GM21390 (cell line): ENCODE results near the gene EPB41L1.
"Not testable (repeated sequence)": the region's sequence is repeated elsewhere in the genome, so short reads cannot be mapped to it uniquely, and the experiment has no call there.

Experiments
- ATAC-seq: cut with Tn5 transposase; IDR thresholded peaks from one replicate; pipeline ENCODE4 v1.9.1; 2021; ENCODE audit not compliant: unreplicated experiment

The EPB41L1 gene

DNA sequence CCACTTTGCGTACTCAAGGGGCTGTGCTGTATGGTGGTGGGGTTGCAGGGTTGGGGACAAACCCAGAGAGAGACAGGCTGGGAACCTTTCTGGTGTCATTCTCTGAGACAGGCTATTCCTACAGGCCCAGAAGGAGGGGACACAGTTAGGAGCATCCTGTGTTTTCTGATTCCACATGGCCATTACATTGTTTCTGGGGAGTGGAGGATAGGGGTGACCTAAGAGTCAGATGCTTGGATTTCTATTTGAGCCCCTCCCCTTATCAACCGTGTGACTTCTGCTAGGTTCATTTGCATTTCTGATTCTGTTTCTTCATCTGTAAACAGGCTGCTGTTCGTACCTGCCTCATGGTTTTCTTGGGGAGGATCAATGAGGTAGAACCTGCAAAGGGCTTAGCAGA, 29.4 kb upstream of the EPB41L1 start:
- no peak for ATAC-seq

DNA sequence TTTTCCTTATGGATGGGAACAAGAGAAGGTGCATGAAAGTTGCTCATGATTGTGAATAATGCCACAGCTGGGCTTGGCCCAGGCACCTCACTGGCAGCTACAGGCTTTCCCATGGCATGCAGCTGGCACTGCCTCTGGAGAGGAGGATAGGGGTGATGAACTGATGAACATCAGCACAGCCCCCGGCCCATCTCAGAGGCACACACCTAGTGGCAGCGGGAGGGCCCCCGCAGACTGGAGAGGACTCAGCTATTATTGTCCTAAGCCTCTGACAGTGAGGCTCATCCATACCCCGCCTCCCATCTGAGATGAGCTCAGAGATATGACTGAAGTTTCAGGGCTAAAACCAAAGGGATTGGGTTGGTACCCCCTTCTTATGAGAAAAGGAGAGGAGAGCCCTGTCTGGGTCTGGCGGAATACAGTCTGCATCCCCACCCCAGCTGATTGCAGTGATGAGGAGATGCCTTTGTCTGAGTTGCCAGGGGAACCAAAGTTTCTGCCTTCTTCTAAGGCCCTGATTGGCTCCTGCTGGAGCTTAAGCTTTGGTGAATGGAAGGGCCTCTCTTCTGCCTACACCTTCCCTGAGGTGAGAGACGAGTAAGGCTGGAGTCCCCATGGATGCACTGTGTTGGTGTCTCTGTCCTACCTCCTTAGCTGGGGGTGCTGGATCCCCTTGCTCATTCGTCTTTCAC, 27.6 kb upstream of the EPB41L1 start:
- no peak for ATAC-seq

DNA sequence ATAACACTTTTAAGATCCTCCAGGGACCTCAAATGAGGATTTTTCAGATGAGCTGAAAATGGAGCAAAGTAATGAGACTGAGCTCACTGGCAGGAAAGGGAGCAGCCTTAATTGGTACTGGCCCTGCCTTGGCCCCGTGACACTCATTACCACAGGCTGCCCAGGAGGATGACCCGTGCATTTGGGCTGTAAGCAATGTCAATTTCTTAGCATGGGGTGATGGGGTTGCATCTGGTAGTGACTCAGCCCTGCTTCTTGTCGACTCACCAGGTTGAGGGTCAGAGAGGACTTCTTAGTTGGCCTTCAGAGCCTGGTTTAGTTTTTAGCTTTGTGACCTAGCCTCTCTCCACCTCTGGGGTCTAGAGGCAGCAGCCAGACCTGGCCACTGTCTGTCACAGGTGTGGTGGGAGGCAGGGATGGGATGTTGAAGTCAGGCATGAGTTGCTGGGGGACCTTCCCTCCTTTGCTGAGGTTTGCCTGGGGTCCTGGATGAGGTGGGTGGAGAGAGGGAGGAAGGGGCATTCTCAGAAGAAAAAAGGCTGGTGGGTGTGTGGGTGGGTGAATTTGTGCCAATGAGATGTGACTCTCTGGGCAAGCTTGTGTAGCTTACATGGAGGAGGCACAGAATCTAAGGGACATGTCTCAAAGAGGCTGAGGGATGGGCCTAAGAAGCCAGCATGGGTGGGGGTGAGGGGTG, 25.9 kb upstream of the EPB41L1 start:
- no peak for ATAC-seq

DNA sequence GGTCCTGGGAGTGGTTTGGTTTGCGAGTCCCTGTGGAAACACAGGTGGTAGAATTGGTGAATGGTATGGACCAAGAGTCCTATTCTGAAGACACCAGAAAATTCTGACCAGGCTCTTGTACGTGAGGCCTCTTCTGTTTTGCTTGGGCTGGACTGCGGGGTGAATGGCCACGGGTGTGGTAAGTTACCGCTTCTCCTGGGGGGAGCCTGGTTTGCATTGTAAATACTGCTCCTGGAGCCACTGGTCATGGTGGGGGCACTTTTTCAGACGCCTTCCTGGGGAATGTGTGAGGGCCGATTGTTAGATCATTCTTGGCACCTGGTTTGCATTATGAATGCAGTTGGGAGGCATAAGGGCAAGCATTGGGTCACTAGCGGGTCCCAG, 25.4 kb upstream of the EPB41L1 start:
- no peak for ATAC-seq

DNA sequence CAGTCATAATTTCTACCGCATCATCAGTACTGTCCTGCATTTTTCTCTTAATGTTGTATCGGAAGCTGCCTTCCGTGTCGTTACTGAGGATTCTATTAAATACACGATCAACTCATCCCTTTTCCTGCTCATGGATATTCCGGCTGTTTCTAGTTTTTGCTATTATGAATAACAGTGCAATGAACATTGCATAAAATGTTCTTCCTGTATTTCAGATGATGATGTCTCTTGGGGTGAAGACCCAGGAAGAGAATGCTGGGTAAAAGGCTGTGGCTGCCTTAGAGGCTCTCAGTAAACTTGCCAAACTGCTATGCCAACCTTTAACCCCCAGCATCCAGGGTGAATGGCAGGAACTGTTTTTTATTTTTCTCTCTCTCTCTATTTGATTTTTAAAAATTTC, 24.1 kb upstream of the EPB41L1 start:
- no peak for ATAC-seq

DNA sequence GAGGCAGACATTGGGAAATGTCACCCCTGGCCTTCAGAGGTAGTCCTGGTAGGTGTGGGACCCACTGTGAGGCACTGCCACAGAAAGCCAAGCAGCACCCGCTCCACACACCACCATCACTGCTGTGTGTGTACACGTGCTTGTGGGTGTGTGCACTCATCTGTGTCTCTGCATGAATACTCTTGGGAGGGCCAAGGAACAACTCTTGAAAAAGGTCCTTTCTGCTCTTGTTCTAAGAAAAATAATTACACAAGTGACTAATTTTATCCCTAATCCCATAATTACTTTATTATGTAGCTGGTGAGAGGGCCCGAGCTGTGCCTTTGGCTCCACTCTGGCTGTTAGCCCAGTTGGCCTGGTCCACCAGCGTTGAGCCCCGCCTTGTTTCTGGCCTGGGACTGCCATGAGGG, 21.7 kb upstream of the EPB41L1 start:
- ATAC-seq = no peak

DNA sequence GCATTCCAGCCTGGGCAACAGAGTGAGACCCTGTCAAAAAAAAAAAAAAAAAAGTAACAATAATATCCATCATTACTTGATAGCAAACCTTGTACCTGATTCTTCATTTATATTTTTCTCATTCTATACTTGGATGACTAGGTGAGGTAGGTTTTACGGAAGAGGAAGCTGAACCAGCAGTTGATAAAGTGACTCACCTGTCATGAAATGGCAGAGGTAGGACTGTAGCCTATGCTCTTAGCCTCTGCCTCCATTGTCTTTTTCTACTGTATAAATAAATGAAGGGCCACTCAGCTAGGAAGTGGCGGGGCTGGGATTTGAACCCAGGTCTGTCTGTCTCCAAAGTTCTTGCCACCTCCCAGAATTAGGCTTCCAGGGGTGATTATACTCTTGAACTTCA, 20.7 kb upstream of the EPB41L1 start:
- ATAC-seq = no peak

DNA sequence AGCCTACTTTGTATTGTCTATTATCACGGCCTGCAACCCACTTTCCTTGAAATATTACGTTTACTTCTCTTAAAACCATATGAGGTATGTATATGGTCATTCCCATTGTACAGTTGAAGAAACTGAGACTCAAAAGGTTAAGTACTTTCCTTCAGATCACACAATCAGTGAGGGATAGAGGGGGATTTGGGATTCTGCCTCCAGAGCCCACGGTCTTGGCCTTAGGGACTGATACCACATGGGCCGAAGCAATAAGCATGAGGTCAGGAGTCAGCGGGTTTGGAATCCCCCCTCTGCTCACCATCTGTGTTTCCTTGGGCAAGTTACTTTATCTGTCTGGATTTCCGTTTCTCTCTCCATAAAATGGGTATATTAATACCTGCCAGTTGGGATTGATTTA, 19.4 kb upstream of the EPB41L1 start:
- no peak for ATAC-seq

DNA sequence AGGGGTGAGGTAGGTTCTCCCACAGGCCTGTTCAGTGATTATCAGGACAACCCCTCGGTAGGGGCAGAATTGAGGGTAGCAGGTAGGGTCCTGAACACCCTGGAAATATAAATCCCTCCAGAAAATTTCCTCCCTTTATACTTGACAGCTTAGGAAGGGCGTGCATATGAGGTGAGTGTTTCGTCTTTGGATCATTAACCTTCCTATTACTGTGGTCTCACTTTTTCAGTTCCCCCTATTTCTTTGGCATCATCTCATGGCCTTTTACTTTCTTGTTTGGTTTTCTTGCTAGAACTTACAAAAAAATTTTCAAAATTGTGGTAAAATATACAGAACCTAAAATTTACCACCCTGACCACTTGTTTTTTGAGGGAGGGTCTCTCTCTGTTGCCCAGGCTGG, 18.7 kb upstream of the EPB41L1 start:
- ATAC-seq = no peak

DNA sequence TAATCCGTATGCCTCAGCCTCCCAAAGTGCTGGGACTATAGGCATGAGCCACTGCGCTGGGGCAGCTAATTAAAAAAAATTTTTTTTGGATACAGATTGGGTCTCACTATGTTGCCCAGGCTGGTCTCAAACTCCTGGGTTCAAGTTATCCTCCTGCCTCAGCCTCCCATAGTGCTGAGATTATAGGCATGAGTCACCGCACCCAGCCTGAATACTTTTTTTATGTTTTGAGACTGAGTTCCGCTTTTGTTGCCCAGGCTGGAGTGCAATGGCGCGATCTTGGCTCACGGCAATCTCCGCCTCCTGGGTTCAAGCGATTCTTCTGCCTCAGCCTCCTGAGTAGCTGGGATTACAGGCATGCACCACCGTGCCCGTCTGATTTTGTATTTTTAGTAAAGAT, 17.2 kb upstream of the EPB41L1 start:
- ATAC-seq = not testable (repeated sequence)

DNA sequence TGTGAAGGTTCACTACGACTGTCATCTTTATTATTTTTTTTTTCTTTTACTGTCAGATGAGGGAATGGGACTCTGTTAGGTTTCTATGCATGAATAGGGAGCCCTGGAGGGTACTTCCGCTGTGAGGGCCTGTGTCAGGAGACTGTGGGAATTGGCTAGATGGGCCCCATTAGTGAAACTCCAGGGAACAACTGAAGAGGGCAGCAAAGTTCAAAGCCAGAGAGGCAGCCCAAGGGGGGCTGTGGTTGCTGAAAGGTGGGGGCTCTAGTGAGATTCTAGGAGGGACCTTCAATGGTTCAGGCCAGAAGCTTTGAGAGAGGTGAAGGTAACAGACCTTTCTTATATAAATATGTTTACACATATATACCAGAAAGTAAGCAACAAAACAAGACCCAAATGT, 13.2 kb upstream of the EPB41L1 start:
- ATAC-seq = no peak

DNA sequence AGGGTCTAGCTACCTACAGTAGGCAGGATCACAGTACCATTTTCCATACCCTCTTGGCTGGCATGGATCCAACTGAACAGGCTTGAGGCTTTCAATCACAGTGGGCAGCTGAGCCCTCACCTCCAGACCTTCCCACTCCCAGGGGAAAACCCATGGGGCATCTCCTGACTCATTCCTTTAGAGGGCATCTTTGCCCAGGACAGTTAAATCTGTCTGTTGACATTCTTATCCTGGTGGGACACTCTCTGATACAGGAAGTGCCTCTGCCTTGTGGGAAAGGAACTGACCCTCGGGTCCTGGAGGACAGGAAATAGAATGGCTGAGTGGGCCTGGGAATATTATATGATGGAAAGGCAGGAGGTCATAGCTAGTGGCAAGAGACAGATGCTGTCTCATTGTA, 10.2 kb upstream of the EPB41L1 start:
- ATAC-seq = no peak

DNA sequence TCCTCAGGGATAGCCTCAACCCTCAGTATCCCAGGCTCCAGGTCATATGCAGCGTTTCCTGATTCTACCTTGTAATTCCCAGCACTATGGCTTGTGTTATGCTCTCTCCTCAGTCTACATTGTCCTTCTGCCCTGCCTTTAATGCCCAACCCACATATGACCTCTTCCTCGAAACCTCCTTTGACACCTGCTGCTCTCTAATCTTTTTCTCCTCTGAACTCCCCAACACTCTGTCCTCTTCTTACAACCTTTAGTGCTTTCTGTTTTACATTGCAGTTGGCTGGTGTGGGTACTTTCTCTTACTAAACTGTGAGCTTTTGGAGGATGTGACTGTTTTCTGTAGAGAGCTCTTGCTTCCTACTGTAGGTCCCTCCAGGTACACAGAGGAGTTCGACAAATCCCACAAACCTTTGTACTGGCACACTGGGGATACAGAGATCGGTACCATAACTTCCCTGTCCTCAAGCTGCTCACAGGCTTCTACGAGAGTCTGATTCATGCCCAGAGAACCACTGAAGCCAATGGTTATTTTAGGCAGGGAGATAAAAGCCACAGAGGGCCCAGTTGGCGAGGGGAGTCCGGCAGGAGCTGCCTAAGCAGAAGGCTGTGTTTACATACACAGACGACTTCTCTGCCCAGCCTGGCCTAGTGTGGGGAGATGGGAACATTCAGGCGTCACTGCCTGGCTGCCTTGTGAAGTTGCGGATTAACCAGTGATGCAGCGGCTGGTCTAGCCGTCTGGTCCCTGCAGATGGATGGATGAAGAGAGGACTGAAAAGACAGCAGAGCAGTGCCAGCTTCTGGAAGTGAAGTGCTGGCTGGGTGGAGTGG, 8.4 kb upstream of the EPB41L1 start:
- ATAC-seq = no peak

DNA sequence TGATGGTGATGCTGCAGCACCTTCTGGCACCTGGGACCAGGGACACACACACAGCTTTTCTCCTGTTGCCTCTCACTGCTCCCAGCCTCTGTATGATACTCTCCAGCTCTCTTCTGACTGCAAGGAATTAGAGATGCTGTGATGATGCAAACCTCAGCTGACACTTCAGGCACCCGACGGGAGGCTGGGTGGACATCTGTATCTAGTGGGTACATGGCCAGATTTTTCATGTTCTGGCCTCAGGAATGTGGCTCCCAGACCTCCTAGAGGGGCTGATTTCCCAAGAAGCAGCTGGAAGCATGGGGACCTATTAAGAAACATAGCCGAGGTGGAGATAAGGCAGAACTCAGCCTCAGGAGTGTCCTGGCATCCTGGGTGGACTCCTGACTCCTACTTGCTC, 6.8 kb upstream of the EPB41L1 start:
- ATAC-seq = no peak

DNA sequence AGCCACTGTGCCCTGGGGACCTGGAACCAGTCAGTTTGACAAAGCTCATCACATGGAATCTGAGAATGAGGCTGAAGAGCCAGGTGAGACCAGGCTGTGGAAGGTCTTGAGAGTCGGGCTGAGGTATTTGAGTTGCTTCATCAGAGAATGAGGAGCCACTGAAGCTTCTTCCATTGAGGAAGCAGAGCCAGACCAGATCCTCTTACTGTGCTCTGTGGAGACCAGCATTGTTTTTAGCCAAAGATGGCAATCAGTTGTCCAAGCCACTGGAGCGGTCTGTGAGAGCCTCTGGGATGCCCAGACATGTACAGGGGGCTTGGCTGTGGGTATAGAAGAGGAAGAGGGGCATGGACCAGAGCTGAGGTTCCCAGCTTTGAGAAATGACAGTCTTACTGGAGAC, 6.1 kb upstream of the EPB41L1 start:
- no peak for ATAC-seq

DNA sequence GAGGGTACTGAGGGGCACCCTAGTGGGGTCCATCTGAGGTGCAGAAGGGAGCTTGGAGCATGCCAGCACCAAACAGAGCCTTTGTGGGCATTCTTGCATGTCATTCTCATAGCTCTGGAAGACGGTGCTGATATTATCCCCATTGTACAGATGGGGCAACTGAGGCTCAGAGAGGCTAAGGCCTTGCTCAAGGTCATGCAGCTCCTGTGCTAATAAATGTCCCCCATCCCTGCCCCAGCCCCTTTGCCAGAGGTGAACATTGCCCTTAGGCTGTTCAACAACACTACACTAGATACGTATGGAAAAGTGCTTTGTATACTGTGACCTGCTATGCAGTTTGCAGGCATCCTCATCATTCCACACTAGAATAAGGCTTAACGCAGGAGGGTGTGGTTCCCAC, 5.5 kb upstream of the EPB41L1 start:
- ATAC-seq = no peak

DNA sequence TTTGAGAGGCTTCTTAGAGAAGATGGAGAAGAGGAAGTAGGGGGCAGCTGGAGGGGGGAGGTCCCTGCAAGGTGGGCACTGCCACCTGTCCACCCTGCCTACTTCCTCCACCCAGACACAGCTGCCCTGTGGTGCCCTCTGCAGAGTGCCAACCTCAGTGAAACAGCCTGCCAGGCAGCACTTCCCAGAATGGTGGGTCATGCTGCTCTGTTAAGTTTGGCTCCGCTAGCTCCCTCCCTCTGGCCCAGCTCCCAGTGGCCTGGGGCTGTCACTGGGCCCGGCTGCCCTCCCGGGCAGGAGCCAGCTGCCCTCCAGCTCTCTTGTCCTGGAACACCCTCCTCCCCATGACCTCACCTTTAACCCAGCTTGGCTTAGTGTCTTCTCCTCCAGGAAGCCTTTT, 5.1 kb upstream of the EPB41L1 start:
- no peak for ATAC-seq

DNA sequence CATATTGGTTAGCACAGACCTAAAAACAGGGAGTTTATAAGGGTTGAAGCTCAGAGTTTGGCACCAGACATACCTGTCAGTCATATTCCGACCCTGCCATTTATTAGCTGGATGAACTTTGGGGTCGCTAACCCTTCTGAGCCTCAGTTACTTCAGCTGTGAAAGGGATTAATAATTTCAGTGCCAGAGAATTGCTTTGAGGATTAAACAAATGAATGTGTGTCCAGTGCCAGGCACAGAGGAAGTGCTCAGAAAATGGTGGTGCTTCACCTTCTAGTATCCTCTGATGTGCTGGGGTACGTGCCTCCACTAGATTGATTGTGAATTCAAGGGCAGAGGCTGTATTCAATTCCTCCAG, 4.1 kb upstream of the EPB41L1 start:
- ATAC-seq = no peak

DNA sequence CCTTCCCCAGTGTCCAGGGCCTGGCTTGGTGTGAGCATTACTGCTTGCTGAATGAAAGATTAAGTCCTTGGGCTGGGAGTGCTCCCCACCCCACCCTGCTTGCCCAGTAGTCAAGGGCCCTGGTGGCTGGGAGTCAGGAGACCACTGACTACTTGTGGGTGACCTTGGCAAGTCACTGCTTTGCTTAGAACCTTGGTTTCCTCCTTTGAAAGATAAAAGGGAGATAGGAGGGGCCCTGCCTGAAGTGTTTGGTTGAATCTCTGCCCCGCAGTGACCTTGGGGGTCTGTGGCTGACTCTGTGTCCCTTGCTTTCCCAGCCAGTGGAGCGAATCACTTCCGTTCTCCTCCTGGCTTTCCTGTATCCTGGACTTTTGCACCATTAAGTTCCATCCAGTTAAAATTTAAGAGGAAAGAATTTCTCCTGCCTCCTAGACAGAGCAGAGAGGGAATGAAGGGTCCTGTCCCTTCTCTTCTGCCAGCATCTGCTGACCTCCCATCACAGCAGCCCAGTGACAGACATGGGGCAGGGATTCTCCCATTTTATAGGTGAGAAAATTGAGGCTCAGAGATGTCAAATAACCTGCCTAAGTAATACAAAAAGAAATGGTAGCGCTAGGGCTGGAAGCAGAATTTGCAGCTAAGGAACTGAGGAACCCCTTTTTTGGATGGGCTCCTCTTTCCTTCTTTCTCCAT, 3.5 kb upstream of the EPB41L1 start:
- no peak for ATAC-seq

DNA sequence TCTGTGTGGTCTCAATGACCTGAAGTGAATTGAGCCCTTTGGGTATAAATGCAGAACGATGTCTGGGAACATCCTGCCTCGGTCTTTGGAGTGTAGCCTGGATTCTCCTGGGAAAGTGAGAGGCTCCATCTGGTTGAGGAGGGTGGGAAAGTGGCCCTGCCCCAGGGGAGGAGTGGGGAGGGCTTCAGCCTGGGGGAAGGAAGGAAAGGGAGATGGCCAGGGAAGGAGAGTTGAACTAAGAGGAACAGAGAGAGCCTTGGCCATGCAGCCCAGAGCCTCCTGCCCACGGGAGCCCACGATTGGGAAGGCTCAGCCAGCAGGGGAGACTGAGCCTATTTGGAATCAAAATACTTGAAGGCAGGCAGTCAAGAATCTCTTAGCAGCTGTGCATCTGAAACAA, 2.3 kb upstream of the EPB41L1 start:
- ATAC-seq = no peak

DNA sequence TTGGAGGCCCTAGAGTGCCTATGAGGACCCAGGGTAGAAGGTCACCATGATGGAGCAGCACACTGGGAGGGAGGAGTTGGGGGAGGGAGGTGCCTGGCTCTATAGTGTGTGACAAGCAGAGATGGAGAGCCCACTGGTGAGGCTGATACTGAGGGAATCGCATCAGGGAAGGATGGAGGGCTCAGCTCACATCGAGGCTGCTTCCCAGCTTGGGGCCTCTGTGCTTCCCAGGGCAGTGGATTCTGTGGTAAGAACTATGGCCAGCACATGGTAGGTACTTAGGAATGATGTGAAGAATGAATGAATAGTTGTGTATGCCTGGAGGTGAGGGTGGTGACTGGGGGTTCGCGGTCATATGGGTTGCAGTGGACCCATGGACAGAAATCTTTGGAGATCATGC, 1.3 kb upstream of the EPB41L1 start:
- no peak for ATAC-seq
